ENCODE results near the gene ZPBP2. TPM values are rescaled to one million over a fixed set of nuclear protein-coding genes. Genes with fewer than 3 reads are reported as not detected.

The ZPBP2 gene
- total and polyA plus RNA-seq, 12 donors, result not detected

- DNase-seq (no peak), ATAC-seq (no peak)
- H3K4me3 ChIP-seq, result no peak overlapping the region
- intact Hi-C loops (cut with DNase I), result loop anchor here in 1 of 10 donors (10.0 kb wide), 1 partner anchor 109 kb away; no protein-coding TSS in a partner anchor
- no peaks in the 10 kb centered on the region for H3K36me3 ChIP-seq
- peaks cover 14 to 86% (median 81%) of the 10 kb centered on the region in 7 donors for H3K27me3 ChIP-seq
- H3K27ac ChIP-seq, result peak overlapping the region in 1 of 10 donors; percentile 79
- 85 to 88% methylated on average over 8 of the region's 8 CpGs for WGBS, 2 donors
- H3K4me1 ChIP-seq, result peaks cover 0 to 33% (median 7%) of the 10 kb centered on the region in 9 donors
- H3K9me3 ChIP-seq, result peaks cover 0 to 8% (median 0%) of the 10 kb centered on the region in 11 donors
- TF ChIP-seq, protein P1, sequence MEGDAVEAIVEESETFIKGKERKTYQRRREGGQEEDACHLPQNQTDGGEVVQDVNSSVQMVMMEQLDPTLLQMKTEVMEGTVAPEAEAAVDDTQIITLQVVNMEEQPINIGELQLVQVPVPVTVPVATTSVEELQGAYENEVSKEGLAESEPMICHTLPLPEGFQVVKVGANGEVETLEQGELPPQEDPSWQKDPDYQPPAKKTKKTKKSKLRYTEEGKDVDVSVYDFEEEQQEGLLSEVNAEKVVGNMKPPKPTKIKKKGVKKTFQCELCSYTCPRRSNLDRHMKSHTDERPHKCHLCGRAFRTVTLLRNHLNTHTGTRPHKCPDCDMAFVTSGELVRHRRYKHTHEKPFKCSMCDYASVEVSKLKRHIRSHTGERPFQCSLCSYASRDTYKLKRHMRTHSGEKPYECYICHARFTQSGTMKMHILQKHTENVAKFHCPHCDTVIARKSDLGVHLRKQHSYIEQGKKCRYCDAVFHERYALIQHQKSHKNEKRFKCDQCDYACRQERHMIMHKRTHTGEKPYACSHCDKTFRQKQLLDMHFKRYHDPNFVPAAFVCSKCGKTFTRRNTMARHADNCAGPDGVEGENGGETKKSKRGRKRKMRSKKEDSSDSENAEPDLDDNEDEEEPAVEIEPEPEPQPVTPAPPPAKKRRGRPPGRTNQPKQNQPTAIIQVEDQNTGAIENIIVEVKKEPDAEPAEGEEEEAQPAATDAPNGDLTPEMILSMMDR (IDR thresholded peaks at IDR 0.05), result no peak
Measured at GRCh38 chr17:39866013-39866730, 1.8 kb upstream of the ZPBP2 start.

DNA sequence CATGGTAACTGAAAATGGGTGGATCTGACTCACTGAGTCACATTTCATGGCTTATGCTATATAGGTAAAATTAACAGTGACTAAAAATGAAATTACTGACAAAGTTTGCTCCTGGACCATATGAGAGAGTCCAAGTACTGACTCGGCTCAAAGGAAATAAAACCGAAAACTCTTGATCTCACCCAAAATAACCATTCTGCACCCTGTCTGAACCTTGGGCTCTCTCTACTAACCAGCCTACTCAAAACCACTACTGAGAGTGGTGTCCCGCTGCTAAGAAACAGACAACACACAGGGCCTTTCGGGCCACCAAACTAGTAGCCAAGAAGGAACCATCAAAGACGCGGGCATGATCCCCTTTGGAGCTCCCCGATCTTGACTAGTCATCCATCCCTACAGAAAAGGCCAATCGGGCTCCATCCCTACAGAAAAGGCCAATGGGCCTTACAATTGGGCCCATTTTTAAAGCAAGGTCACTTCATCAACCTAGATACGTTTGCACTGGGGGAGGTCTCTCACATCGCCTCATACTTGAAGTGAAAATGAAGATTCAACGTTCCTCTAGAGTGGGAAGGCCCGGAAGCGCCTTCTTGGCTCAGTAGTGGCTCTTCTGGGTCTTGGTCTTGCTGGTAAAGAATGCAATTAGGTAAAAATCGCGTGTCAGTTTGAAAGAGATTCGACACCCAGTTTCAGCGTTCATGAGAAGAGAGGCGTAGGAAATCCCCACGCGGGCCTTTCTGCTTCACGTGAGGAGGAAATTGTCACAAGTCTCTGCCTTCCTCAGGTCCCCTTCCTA lies 720 bp upstream of the ZPBP2 start:
- peak overlapping the region in 1 of 10 donors; percentile 31 for H3K4me3 ChIP-seq
- peak overlapping the region in 1 of 10 donors; percentile 79 for H3K27ac ChIP-seq
- no peaks in the 10 kb centered on the region for H3K36me3 ChIP-seq
- 74 to 80% methylated on average over 21 of the region's 21 CpGs for WGBS, 2 donors
- H3K27me3 ChIP-seq, result peaks cover 14 to 75% (median 72%) of the 10 kb centered on the region in 7 donors
- intact Hi-C loops (cut with DNase I), result loop anchor here in 1 of 10 donors (10.0 kb wide), 1 partner anchor 108 kb away; no protein-coding TSS in a partner anchor
- no peak for DNase-seq
- TF ChIP-seq, protein P1 (IDR thresholded peaks at IDR 0.05), result no peak
- H3K4me1 ChIP-seq, result peaks cover 0 to 33% (median 7%) of the 10 kb centered on the region in 9 donors
- ATAC-seq, result no peak
- H3K9me3 ChIP-seq, result peaks cover 0 to 8% (median 0%) of the 10 kb centered on the region in 11 donors

DNA sequence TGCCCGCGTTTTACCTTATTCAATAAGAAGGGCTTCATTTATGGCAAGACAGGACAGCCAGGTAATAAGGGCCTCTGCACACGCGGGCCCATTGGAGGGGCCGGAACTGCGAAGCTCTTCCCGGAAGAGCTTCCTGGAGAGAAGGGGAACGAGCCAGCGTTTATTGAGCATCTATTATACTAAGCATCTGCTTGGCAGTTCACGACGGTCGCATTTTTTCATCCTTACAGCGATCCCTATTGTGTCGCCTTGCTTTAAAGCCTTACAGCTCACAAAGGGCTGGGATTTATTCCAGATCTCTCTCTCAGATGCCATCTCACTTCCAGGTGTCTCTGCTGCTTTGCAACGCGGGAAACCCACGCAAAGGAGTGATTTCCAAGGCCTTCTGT lies 546 bp downstream of the ZPBP2 start:
- Histone ChIP-seq H3K9me3 (peaks cover 0 to 8% (median 0%) of the 10 kb centered on the region in 11 donors), H3K27ac (no peak overlapping the region), H3K36me3 (no peaks in the 10 kb centered on the region), H3K27me3 (peaks cover 7 to 72% (median 62%) of the 10 kb centered on the region in 7 donors), H3K4me1 (peaks cover 0 to 29% (median 7%) of the 10 kb centered on the region in 9 donors), H3K4me3 (no peak overlapping the region)
- ATAC-seq (no peak), DNase-seq (no peak)
- intact Hi-C loops (cut with DNase I), result loop anchor here in 1 of 10 donors (10.0 kb wide), 1 partner anchor 106 kb away; no protein-coding TSS in a partner anchor
- TF ChIP-seq, protein P1 (IDR thresholded peaks at IDR 0.05), result no peak
- WGBS, 2 donors, result 63 to 70% methylated on average over 17 of the region's 17 CpGs

DNA sequence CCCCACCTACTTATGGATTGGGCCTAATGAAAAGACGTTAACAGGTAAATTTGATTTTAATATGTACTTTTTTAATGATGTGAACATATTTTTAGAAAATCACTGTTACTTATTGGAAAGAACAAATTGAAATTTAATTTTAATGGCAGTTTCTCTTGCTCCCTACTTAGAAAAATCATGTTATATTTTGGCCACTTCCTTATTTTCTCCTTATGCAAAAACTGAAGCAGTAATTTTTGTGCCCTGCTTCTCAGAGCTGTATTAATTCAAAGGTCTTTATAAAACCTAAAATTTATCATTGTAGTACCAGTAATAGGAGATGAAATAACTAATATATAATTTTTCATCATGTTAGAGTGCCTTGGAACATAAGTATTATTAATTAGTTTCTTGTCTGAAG lies 2.8 kb downstream of the ZPBP2 start:
- 94 to 96% methylated on average over 1 of the region's 1 CpG for WGBS, 2 donors
- H3K36me3 ChIP-seq, result no peaks in the 10 kb centered on the region
- H3K4me1 ChIP-seq, result peaks cover 0 to 7% (median 0%) of the 10 kb centered on the region in 9 donors
- DNase-seq (no peak), ATAC-seq (no peak)
- peaks cover 0 to 65% (median 47%) of the 10 kb centered on the region in 7 donors for H3K27me3 ChIP-seq
- TF ChIP-seq, protein P1 (IDR thresholded peaks at IDR 0.05), result no peak
- intact Hi-C loops (cut with DNase I), result loop anchor here in 3 of 10 donors (5.0 kb wide), 1 partner anchor 112 kb away; the partner anchor contains the start of gene PSMD3 (in 3 of the 3)
- no peak overlapping the region for H3K4me3 ChIP-seq
- peaks cover 0 to 8% (median 0%) of the 10 kb centered on the region in 11 donors for H3K9me3 ChIP-seq
- H3K27ac ChIP-seq, result no peak overlapping the region

Data from heart right ventricle (tissue), 16 donors.